ENCODE measurements around the gene MARS2.
"Not testable (repeated sequence)": the region's sequence is repeated elsewhere in the genome, so short reads cannot be mapped to it uniquely, and the experiment has no call there.

The MARS2 gene

DNA sequence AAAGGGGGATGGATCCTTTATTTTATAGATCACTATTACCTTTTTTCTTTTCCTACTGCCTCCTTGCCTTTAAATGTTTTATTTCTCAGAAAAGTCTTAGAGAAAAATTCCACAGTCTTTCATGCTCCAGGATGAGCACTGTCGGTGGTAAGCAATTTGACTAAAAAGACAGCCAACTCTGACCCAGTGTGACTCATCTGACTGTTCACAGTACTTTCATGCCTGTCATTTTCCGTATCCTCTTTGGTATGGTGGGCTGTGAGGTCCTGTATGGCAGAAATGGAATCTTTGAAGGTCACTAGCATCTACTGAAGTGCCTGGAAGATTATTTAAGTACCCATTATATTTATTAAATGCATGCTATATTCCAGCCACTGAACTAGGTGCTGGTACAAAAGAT, 27.7 kb upstream of the MARS2 start:
- DNase-seq (ENCODE audit: low spot score), result no peak
- no peak for TF ChIP-seq CTCF (IDR thresholded peaks at IDR 0.05; ENCODE audit: extremely low read depth, missing control alignments)

DNA sequence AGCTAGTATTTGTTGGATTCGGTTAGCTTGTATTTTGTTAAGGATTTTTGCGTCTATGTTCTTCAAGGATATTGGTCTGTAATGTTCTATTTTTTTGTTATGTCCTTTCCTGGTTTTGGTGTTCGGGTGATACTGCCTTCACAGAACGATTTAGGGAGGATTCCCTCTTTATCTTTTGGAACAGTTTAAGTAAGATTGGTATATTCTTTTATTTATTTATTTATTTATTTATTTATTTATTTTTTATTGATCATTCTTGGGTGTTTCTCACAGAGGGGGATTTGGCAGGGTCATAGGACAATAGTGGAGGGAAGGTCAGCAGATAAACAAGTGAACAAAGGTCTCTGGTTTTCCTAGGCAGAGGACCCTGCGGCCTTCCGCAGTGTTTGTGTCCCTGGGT, 10.0 kb upstream of the MARS2 start:
- DNase-seq (ENCODE audit: low spot score), result not testable (repeated sequence)

DNA sequence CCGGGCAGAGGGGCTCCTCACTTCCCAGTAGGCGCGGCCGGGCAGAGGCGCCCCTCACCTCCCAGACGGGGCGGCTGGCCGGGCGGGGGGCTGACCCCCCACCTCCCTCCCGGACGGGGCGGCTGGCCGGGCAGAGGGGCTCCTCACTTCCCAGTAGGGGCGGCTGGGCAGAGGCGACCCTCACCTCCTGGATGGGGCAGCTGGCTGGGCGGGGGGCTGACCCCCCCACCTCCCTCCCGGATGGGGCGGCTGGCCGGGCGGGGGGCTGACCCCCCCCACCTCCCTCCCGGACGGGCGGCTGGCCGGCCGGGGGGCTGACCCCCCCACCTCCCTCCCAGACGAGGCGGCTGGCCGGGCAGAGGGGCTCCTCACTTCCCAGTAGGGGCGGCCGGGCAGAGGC, 9.2 kb upstream of the MARS2 start:
- not testable (repeated sequence) for DNase-seq (ENCODE audit: low spot score)

DNA sequence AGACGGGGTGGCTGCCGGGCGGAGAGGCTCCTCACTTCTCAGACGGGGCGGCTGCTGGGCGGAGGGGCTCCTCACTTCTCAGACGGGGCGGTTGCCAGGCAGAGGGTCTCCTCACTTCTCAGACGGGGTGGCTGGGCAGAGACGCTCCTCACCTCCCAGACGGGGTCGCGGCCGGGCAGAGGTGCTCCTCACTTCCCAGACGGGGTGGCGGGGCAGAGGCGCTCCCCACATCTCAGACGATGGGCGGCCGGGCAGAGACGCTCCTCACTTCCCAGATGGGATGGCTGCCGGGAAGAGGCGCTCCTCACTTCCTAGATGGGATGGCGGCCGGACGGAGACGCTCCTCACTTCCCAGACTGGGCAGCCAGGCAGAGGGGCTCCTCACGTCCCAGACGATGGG, 8.6 kb upstream of the MARS2 start:
- not testable (repeated sequence) for DNase-seq (ENCODE audit: low spot score)

GRCh38 chr2:197699724-197700123, 5.4 kb upstream of the MARS2 start:
- not testable (repeated sequence) for DNase-seq (ENCODE audit: low spot score)

DNA sequence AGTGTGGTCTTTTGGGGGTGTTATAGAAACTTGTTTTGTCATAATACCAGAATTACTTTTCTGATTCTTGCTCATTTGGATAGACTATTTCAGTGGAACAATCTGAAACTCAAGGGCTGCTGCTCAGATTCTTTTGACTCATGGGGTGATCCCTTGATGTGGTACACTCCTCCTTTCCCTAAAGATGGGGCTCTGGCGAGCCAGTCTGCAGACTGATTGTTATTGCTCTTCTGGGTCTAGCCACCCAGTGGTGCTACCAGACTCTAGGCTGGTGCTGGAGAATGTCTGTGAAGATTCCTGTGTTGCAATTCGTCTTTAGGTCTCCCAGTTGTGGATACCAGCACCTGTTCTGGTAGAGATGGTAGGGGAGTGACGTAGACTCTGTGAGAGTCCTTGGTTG, 4.2 kb upstream of the MARS2 start:
- TF ChIP-seq CTCF (IDR thresholded peaks at IDR 0.05; ENCODE audit: extremely low read depth, missing control alignments), result no peak
- DNase-seq (ENCODE audit: low spot score), result no peak

GRCh38 chr2:197704434-197705120, 592 bp upstream of the MARS2 start:
- no peak for TF ChIP-seq CTCF (IDR thresholded peaks at IDR 0.05; ENCODE audit: extremely low read depth, missing control alignments)
- no peak for DNase-seq (ENCODE audit: low spot score)

DNA sequence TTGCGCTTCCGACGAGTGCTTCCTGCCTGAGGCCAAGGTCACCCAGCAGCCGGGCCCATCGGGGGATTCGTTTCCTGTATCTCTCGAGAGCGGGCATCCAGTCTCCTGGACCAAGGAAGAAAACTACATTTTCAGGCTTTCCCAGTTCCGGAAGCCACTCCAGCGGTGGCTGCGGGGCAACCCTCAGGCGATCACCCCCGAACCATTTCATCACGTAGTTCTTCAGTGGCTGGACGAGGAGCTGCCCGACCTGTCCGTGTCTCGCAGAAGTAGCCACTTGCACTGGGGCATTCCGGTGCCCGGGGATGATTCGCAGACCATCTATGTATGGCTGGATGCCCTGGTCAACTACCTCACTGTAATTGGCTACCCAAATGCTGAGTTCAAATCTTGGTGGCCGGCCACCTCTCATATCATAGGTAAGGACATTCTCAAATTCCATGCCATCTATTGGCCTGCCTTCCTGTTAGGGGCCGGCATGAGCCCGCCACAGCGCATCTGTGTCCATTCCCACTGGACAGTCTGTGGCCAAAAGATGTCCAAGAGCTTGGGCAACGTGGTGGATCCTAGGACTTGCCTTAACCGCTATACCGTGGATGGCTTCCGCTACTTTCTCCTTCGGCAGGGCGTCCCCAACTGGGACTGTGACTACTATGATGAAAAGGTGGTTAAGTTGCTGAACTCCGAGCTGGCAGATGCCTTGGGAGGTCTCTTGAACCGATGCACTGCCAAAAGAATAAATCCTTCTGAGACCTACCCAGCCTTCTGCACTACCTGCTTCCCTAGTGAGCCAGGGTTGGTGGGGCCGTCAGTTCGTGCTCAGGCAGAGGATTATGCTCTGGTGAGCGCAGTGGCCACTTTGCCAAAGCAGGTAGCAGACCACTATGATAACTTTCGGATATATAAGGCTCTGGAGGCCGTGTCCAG, 1.0 kb downstream of the MARS2 start:
- DNase-seq (ENCODE audit: low spot score), result peak; percentile 21
- TF ChIP-seq CTCF (IDR thresholded peaks at IDR 0.05; ENCODE audit: extremely low read depth, missing control alignments), result no peak

- no peak for DNase-seq (ENCODE audit: low spot score)
- TF ChIP-seq CTCF (IDR thresholded peaks at IDR 0.05; ENCODE audit: extremely low read depth, missing control alignments), result no peak
These were observed 1.7 kb downstream of the MARS2 start for GRCh38 chr2:197706839-197707207.

Data from GM20000 (cell line).